GM19463 (cell line): ENCODE measurements around the gene VASH1.

Experiments used
- ATAC-seq: cut with Tn5 transposase; IDR thresholded peaks from one replicate; pipeline ENCODE4 v1.9.1; 2021; ENCODE audit warnings: mild to moderate bottlenecking, moderate library complexity; ENCODE audit not compliant: unreplicated experiment

VASH1 gene

GRCh38 chr14:76742185-76742584, 19.1 kb upstream of the VASH1 start:
- no peak for ATAC-seq

GRCh38 chr14:76742966-76743365, 18.3 kb upstream of the VASH1 start:
- ATAC-seq: no peak

GRCh38 chr14:76752744-76753143, 8.5 kb upstream of the VASH1 start:
- ATAC-seq: no peak

- ATAC-seq: no peak
Observed at GRCh38 chr14:76753541-76754198, 7.6 kb upstream of the VASH1 start.

GRCh38 chr14:76754586-76754985, 6.7 kb upstream of the VASH1 start:
- ATAC-seq: no peak

GRCh38 chr14:76755610-76756370, 5.5 kb upstream of the VASH1 start:
- no peak for ATAC-seq

GRCh38 chr14:76756371-76756750, 4.9 kb upstream of the VASH1 start:
- ATAC-seq: no peak

GRCh38 chr14:76759589-76759988, 1.7 kb upstream of the VASH1 start:
- ATAC-seq: no peak

GRCh38 chr14:76760331-76761135, 735 bp upstream of the VASH1 start:
- ATAC-seq: no peak

- no peak for ATAC-seq
Observed at GRCh38 chr14:76761960-76762410, 717 bp downstream of the VASH1 start.

- no peak for ATAC-seq
Observed at GRCh38 chr14:76762411-76763095, 1.3 kb downstream of the VASH1 start.

- ATAC-seq: no peak
Observed at GRCh38 chr14:76763096-76764041, 2.1 kb downstream of the VASH1 start.

- no peak for ATAC-seq
Observed at GRCh38 chr14:76765461-76765931, 4.2 kb downstream of the VASH1 start.

GRCh38 chr14:76767681-76768656, 6.7 kb downstream of the VASH1 start:
- ATAC-seq: peak; percentile 97

- ATAC-seq: no peak
Observed at GRCh38 chr14:76768671-76769500, 7.6 kb downstream of the VASH1 start.

GRCh38 chr14:76769636-76770292, 8.5 kb downstream of the VASH1 start:
- no peak for ATAC-seq
